SH-SY5Y (cell line): ENCODE measurements around the gene NME5.

Source experiments
- GATA2 ChIP-seq: IDR thresholded peaks from 2 replicates; pipeline ENCODE4 v1.6.1; 2011; ENCODE audit warnings: mild to moderate bottlenecking, low read depth, low read length
- GATA3 ChIP-seq: IDR thresholded peaks from 2 replicates; pipeline ENCODE4 v1.6.1; 2011; ENCODE audit warnings: low read depth, mild to moderate bottlenecking, low read length, moderate library complexity

Gene NME5

GRCh38 chr5:138149530-138149929, 10.3 kb upstream of the NME5 start:
- TF ChIP-seq GATA3 (no peak), GATA2 (no peak)

GRCh38 chr5:138148811-138149210, 9.6 kb upstream of the NME5 start:
- TF ChIP-seq GATA2 (no peak), GATA3 (no peak)

GRCh38 chr5:138141734-138142133, 2.5 kb upstream of the NME5 start:
- no peak for TF ChIP-seq GATA2
- TF ChIP-seq GATA3: no peak

- TF ChIP-seq GATA2: no peak
- TF ChIP-seq GATA3: no peak
Observed at GRCh38 chr5:138140268-138140667, 1.0 kb upstream of the NME5 start.

GRCh38 chr5:138139781-138140090, 508 bp upstream of the NME5 start:
- TF ChIP-seq GATA3: no peak
- TF ChIP-seq GATA2: no peak

GRCh38 chr5:138132543-138132942, 6.7 kb downstream of the NME5 start:
- no peak for TF ChIP-seq GATA2

GRCh38 chr5:138129347-138129746, 9.9 kb downstream of the NME5 start:
- TF ChIP-seq GATA2 (no peak), GATA3 (no peak)

GRCh38 chr5:138128334-138128733, 10.9 kb downstream of the NME5 start:
- TF ChIP-seq GATA3: no peak

- TF ChIP-seq GATA3 (no peak), GATA2 (no peak)
Observed at GRCh38 chr5:138115254-138115653, 24.0 kb downstream of the NME5 start.

- TF ChIP-seq GATA2 (no peak), GATA3 (no peak)
Observed at GRCh38 chr5:138111937-138112336, 27.3 kb downstream of the NME5 start.

- no peak for TF ChIP-seq GATA3
- TF ChIP-seq GATA2: no peak
Observed at GRCh38 chr5:138111181-138111580, 28.0 kb downstream of the NME5 start.

GRCh38 chr5:138110266-138110963, 28.8 kb downstream of the NME5 start:
- TF ChIP-seq GATA2 (no peak), GATA3 (no peak)

GRCh38 chr5:138109463-138110265, 29.6 kb downstream of the NME5 start:
- no peak for TF ChIP-seq GATA2
- TF ChIP-seq GATA3: no peak

GRCh38 chr5:138107213-138107612, 32.0 kb downstream of the NME5 start:
- no peak for TF ChIP-seq GATA2
- no peak for TF ChIP-seq GATA3

GRCh38 chr5:138105709-138106108, 33.5 kb downstream of the NME5 start:
- TF ChIP-seq GATA2: no peak
- TF ChIP-seq GATA3: no peak

- no peak for TF ChIP-seq GATA3
- TF ChIP-seq GATA2: no peak
Observed at GRCh38 chr5:138103319-138103637, 36.0 kb downstream of the NME5 start.

- TF ChIP-seq GATA2: no peak
- no peak for TF ChIP-seq GATA3
Observed at GRCh38 chr5:138102454-138103318, 36.5 kb downstream of the NME5 start.
